Mucosa of descending colon (tissue), 3 donors: ENCODE data around the gene GYS2. TPM values are rescaled to one million over a fixed set of nuclear protein-coding genes. Genes with fewer than 3 reads are reported as not detected.

Experiments
- ATAC-seq: fragments of 200-7000 bp; cut with Tn5 transposase; one replicate; pipeline ENCODE4 v1.9.1; 2020; ENCODE audit warnings: mild to moderate bottlenecking, moderate library complexity
- DNase-seq, 3 donors: peaks; one replicate each; pipeline ENCODE4 v3.0.0-alpha.2; 2020
- H3K36me3 ChIP-seq: fragments of 200-600 bp; one replicate; pipeline ENCODE4 v1.8.0; 2021; ENCODE audit warnings: low read depth, mild to moderate bottlenecking
- H3K4me1 ChIP-seq: fragments of 200-600 bp; one replicate; pipeline ENCODE4 v1.8.0; 2021; ENCODE audit warnings: low read depth, mild to moderate bottlenecking
- H3K4me3 ChIP-seq: fragments of 200-600 bp; one replicate; pipeline ENCODE4 v1.8.0; 2021; ENCODE audit warnings: mild to moderate bottlenecking
- H3K9me3 ChIP-seq: fragments of 200-600 bp; one replicate; pipeline ENCODE4 v1.8.0; 2021; ENCODE audit warnings: mild to moderate bottlenecking
- CTCF ChIP-seq: fragments of 200-600 bp; IDR thresholded peaks from one replicate; pipeline ENCODE4 v1.8.0; 2022; ENCODE audit warnings: antibody characterized with exemption, mild to moderate bottlenecking
- intact Hi-C, 2 donors: fragments of 100-400 bp; cut with DNase I in 1 of 2; cut with micrococcal nuclease in 1 of 2; formaldehyde crosslinking; loops; one replicate each; pipeline versions ENCODE4 v1.11.0 to v1.11.1; 2022; cut with DNase I, micrococcal nuclease
- long read RNA-seq, 2 donors: library from polyadenylated mRNA; unstranded; transcript quantifications; one replicate each; pipeline ENCODE4 v2.0.0, GENCODE V29; 2019 to 2021
- total RNA-seq, 3 donors: library from RNA; stranded (reverse); fragmentation: NEBNext Ultra II Directional in 2 of 3; extraction: Animal tissue kit (Norgen Biotek cat#: 25700) in 2 of 3; gene quantifications; one replicate each; pipeline versions ENCODE4 v1.2.1 to v1.2.4, GENCODE V29; 2021 to 2023
- donor health status: DM: no; HTN: no; CAD: no; lungs with moderate emphysema.
- donor health status: DM: no; HTN: no; CAD: no.
- donor health status: DM: no; HTN: yes; CAD: no.

Gene GYS2
- not detected for total RNA-seq
- long read RNA-seq, donor 1, result 0 reads
- long read RNA-seq, donor 2, result 0 reads

- Histone ChIP-seq H3K4me3 (no peak within 1 kb of the TSS), H3K9me3 (no peaks in the 10 kb centered on the region), H3K36me3 (no peaks in the 10 kb centered on the region), H3K4me1 (no peaks in the 10 kb centered on the region)
- DNase-seq (no peak), ATAC-seq (no peak)
- intact Hi-C loops, result loop anchor here in 1 of 2 donors (5.0 kb wide), 1 partner anchor 78 kb away; no protein-coding TSS in a partner anchor
- TF ChIP-seq CTCF, result no peak
Observed at GRCh38 chr12:21604245-21605101, at the start of gene GYS2. GYS2 (minus strand) TSS chr12:21604847; CDS start chr12:21604592, 255 bp downstream.

DNA sequence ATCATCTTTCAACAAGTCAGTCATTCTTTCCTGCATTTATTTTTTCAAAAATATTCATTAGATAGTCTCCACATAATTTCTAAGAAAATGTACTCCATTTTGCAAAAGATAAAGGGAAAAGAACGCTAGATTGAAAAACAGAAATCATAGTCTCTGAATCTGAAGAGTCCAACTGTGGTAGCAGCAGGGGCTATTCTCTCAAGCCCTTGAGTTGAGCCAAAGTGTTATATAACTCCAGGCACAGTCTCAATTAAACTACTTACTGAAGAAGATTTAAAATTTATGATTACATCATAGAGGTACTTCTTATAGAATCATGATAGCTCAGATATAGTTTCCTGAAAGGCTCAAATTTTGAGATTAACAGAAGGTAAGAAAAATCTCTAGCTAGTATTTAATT lies 47.2 kb upstream of the GYS2 start:
- Histone ChIP-seq H3K9me3 (no peaks in the 10 kb centered on the region), H3K4me1 (peaks cover 3% of the 10 kb centered on the region), H3K36me3 (peaks cover 4% of the 10 kb centered on the region), H3K4me3 (no peak overlapping the region)
- DNase-seq (no peak), ATAC-seq (no peak)
- TF ChIP-seq CTCF, result no peak
- intact Hi-C loops, result no loop called here

GRCh38 chr12:21650997-21651396 lies 46.4 kb upstream of the GYS2 start:
- Histone ChIP-seq H3K9me3 (no peaks in the 10 kb centered on the region), H3K4me3 (no peak overlapping the region), H3K4me1 (no peaks in the 10 kb centered on the region), H3K36me3 (peaks cover 4% of the 10 kb centered on the region)
- intact Hi-C loops, result no loop called here
- ATAC-seq (no peak), DNase-seq (no peak)
- TF ChIP-seq CTCF, result no peak

GRCh38 chr12:21649034-21649433 lies 44.4 kb upstream of the GYS2 start:
- Histone ChIP-seq H3K36me3 (peaks cover 4% of the 10 kb centered on the region), H3K4me1 (no peaks in the 10 kb centered on the region), H3K9me3 (no peaks in the 10 kb centered on the region), H3K4me3 (no peak overlapping the region)
- DNase-seq, result no peak
- intact Hi-C loops, result no loop called here
- ATAC-seq, result no peak
- no peak for TF ChIP-seq CTCF

DNA sequence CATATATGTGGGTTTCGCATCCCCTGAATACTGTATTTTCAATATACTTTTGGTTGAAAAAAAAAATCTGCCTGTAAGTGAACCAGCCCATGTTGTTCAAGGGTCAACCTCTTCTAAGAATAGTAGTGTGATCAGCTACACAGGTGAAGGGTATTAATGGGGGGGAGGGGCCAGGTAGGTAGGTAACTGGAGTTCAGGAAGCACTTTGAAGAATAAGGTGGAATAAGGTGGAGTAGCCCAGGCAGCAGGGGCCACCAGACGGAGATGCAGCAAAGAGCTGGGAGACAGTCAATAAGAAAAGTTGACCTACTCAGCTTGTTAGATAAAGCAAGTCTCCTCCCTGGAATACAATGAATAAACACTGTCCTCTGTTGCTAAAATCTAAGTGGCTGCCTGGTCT lies 43.7 kb upstream of the GYS2 start:
- DNase-seq, result no peak
- Histone ChIP-seq H3K4me1 (no peaks in the 10 kb centered on the region), H3K9me3 (no peaks in the 10 kb centered on the region), H3K4me3 (no peak overlapping the region), H3K36me3 (peaks cover 4% of the 10 kb centered on the region)
- no peak for TF ChIP-seq CTCF
- intact Hi-C loops, result no loop called here
- ATAC-seq, result no peak
